CD1c-positive myeloid dendritic cell (primary cell): ENCODE data around the gene ABCC9.
"Not testable (repeated sequence)": the region's sequence is repeated elsewhere in the genome, so short reads cannot be mapped to it uniquely, and the experiment has no call there.

Source experiments
- DNase-seq: peaks from one replicate; pipeline ENCODE4 v3.0.0-alpha.2; 2016; ENCODE audit errors: extremely low spot score

Gene ABCC9

DNA sequence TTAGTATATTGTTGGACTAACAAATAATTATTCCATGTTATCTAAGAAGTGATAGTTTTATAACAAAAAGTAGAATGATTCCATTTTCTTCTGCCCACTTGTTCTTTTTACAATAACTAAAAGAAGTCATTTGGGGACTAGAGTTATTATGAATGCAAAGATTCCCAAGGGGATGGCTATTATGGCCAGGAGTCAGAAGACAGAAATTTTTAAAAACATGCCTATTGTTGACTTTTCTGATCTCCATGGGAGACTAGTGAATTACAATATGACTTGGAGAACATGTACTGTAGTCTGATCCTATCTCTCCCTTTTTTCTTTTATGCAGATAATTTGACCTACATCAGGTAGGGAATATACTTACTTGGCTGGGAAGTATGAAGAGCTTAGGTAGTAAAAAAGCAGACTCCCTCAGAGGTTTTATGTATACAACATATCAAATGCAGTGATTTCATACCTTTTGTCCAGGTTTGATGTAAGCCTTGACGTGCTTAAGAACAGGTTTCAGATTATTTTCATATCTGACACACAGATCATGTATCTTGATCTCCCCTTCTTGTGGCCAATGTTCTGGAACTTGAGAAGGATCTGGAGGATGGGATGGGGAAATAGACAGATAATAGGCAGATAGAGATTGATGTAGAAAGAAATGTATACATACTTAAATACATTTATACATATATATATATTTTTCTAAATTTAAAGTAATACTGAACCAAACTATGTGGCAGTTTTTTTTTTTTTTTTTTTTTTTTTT is 125.7 kb downstream of the ABCC9 start:
- DNase-seq, result no peak

DNA sequence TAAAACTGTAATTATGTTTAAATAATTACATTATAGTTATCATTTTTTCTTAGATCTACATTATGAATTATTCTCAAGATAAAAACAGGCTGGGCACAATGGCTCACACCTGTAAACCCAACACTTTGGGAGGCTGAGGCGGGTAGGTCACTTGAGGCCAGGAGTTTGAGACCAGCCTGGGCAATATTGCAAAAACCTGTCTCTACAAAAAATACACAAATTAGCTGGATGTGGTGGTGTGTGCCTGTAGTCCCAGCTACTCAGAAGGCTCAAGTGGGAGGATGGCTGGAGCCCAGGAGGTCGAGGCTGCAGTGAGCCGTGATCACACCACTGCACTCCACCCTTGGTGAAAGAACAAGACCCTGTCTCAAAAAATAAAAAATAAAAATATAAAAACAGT is 126.4 kb downstream of the ABCC9 start:
- no peak for DNase-seq

DNA sequence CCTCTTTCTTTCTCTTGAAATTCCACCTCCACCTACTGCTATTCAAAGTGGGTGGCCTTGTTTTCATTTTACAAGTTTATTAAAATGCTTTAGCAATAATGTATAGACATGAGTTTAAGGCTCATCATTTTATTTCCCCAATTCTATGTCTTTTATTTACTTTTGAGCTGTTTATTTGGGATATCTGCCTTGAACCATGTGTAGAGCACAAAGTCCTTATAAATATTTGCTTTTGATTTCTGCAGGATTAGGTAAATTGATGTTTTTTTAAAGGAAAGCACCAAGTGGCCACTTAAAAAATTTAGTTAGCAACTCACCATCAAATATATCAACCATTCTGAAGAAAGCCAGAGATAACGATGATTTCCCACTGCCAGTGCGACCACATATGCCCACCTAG is 126.9 kb downstream of the ABCC9 start:
- DNase-seq, result no peak

DNA sequence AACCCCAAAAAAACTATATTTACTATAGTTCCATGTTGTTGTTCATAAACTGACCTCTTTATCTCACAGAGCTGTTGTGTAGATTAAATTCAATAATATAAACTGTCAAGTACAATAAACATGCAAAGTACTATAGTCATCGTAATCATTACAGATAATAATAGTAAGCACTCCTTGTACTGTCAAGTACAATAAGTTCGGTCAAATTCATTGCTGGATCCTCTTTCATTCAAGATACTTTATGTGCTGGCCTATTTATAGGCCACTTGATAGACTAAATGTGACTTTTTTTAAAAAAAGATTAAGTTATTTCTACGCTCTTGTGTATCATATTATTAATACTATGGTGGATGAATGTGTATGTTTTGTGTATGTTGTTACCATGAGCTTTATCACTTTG is 127.5 kb downstream of the ABCC9 start:
- no peak for DNase-seq

DNA sequence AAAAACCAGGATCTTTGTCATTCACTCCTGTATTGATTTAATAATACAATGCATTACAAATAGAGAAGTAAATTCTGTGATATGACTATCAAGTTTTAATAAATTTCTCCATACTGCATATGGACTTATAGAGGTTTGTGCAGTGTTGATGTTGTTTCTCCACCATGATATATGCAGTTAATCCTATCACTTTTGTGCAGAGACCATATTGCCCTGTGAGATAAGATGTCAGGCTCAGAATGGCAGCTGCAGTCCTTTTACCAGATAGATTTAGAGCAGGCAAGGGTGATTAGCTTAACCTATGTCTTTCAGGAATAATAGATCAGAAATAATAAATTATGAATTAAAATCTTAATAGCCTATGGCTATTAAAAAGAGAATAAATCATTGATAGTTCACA is 128.1 kb downstream of the ABCC9 start:
- no peak for DNase-seq

DNA sequence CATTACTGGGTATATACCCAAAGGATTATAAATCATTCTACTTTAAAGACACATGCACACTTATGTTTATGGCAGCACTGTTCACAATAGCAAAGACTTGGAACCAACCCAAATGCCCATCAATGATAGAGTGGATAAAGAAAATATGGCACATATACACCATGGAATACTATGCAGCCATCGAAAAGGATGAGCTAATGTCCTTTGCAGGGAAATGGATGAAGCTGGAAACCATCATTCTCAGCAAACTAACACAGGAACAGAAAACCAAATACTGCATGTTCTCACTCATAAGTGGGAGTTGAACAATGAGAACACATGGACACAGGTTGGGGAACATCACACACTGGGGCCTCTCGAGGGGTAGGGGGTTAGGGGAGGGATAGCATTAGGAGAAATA is 128.9 kb downstream of the ABCC9 start:
- DNase-seq, result not testable (repeated sequence)

DNA sequence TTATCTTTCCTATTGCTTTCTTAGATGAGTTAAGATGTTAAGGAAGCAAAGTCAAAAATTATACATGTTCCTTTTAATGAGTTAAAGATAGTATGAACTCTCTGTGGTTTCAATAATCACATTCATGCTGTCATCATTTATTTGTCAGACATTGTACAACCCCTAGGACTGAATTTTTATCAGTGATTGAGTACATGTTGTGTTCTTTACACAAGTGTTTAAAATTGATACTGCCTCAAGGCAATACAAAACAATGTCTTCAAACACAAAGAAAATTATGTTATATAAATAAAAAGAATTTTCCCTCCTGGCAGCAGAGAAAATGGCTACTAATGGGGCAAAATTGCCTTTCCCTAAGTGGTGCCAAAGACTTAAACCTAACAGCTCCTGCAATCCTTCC is 132.1 kb downstream of the ABCC9 start:
- DNase-seq, result no peak

DNA sequence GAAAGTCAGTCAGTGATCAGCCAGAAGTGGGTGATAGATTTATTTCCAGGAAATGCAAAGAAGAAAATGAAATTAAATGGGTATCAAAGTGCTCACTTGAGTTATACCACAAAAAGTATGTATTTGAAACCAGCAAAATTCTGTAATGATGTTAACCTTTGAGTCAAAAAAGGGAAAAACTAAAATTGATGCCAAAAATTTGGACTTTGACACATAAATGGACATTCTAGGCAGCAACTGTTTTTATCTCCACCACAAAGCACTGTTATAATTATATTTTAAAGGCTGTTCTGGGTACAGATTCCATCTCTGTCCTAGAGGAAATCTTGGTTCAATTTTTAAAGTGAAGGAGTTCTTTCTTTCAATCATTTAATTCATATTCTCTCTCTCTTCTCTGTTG is 135.0 kb downstream of the ABCC9 start:
- no peak for DNase-seq

DNA sequence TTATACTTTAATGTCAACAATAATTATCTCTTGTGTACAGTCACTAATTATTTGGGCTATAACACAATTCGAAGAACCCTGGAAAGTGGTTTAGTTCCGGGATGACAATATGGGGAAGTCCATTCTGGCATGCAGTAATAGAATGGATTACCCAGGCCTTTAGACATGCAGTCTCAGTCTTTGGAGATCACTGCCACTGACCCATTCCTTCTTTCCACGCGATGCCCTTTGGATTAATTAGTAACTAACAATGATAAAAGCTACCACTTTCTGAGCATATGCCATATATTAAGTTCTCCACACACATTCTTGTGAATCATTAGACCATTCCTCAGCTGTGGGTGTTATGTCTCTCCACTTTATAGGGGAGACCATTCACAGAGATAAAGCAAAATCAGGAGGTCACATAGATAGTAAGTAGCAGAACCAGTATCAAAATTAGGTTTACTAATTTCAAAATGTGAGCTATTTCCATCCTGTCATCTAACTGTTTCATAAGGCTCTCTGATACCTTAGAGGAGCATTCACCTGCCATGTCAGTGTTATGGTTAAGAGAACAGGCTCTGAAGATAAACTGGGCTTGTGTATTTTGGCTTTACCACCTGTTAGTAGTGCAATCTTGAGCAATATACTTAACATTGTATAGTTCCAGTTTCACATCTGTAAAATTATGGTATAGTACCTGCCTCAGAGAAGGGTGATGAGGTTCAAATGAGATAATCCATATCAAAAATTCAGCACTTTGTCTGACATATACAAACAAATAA is 139.5 kb downstream of the ABCC9 start:
- no peak for DNase-seq

DNA sequence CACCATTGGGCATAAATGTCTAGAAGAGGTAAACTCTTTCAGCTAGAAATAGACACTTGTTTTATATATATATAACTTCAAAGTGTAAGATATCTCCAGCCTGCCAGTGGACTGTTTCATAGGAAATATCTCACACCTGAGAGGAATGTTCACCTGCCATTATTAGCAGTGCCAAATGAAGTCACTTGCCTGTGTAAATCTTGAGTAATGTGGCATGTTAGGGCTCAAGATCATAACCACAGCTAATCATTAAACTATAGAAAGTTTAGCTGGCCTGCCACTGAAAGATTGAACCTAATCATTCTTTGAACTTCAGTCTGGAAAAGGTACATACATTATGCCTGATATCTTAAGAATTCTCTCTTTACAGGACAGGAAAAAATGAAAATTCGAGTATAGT is 141.2 kb downstream of the ABCC9 start:
- no peak for DNase-seq

DNA sequence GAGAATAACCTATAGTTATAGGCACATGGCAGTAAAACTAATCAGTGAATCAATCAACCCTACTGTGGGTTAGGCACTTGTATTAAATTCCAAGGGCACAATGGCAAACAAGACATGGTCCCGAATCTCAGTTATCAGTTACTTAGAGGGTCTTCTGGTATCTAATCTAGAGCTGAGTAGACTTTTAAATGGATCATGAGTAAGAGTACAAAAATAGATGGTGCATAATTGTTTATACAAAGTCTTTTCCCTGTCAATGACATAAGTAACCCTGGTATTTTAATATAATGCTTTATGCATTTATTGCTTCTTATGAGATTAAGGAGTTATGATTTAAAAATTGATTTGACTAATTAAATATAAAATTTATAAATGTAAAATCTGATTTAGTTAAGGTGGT is 143.7 kb downstream of the ABCC9 start:
- DNase-seq, result no peak

DNA sequence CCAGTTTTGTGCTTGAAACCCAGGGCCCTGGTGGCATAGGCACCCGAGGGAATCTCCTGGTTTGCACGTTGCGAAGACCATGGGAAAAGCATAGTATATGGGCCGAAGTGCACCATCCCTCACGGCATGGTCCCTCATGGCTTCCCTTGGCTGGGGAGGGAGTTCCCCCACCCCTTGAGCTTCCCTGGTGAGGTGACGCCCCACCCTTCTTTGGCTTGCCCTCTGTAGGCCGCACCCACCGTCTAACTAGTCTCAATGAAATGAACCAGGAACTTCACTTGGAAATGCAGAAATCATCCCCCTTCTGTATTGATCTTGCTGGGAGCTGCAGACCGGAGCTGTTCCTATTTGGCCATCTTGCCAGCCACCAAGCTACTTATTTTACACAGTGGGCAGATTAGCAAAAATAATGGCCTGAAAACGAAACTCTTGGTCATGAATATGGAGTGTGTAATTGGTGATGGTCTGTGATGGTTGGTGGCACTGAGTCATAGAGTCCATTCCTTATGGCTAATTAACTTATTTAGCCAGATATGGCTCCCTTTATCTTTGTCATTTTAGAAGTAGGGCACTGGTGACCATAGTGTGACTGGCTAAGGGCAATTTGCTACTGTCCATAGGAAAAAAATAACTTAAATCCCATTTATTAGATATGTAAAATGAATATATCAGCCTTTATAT is 145.4 kb downstream of the ABCC9 start:
- no peak for DNase-seq

DNA sequence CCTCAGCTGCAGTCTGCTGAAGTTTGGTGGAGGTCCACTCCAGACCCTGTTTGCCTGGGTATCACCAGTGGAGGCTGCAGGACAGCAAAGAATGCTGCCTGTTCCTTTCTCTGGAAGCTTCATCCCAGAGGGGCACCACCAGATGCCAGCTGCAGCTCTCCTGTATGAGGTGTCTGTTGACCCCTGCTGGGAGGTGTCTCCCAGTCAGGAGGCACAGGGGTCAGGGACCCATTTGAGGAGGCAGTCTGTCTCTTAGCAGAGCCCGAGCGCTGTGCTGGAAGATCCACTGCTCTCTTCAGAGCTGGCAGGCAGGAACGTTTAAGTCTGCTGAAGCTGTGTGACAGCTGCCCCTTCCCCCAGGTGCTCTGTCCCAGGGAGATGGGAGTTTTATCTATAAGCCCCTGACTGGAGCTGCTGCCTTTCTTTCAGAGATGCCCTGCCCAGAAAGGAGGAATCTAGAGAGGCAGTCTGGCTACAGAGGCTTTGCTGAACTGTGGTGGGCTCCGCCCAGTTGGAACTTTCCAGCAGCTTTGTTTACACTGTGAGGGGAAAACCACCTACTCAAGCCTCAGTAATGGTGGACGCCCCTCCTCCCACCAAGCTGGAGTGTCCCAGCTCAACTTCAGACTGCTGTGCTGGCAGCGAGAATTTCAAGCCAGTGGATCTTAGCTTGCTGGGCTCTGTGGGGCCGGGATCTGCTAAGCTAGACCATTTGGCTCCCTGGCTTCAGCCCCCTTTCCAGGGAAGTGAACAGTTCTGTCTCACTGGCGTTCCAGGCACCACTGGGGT is 146.2 kb downstream of the ABCC9 start:
- DNase-seq, result not testable (repeated sequence)

DNA sequence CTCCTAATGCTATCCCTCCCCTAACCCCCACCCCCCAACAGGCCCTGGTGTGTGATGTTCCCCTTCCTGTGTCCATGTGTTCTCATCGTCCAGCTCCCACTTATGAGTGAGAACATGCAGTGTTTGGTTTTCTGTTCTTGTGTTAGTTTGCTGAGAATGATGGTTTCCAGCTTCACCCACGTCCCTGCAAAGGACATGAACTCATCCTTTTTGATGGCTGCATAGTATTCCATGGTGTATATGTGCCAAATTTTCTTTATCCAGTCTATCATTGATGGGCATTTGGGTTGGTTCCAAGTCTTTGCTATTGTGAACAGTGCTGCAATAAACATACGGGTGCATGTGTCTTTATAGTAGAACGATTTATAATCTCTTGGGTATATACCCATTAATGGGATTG is 151.5 kb downstream of the ABCC9 start:
- DNase-seq, result not testable (repeated sequence)

DNA sequence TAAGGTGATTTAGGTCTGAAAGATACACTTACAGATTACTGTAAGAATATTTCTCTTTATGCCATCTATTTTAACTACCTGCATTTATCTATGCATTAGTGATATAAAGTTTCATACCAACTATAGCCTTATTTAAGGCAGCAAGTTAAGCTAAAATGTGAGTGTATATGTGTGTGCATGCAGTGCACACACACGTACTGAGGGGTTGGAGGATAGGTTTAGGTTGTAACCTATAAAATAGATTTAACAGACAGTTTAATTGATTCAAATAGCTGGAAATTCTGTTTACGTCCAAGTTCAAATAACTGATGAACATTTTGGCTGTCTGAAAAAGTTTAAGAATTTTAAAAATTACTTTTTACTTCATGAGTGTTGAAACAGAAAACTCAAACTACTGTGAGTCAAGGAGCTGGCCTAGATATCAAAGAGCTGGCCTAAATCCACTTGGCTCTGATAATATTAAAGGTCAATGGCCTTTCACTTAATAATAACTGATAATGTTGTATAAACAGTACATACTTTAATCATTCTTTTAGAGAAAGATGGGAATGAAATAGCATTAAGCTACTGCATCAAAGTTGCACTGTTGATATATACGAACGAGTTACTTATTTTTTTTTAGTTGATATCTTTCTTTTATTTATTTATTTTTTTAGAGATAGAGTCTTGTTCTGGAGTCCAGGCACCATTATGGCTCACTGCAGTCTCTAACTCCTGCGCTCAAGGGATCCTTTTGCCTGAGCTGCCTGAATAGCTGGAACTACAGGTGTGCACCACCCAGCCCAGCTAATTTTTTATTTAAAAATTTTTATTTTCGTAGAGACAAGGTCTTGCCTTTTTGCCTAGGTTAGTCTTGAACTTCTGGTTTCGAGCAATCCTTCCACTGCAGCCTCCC is 152.9 kb downstream of the ABCC9 start:
- DNase-seq, result no peak

DNA sequence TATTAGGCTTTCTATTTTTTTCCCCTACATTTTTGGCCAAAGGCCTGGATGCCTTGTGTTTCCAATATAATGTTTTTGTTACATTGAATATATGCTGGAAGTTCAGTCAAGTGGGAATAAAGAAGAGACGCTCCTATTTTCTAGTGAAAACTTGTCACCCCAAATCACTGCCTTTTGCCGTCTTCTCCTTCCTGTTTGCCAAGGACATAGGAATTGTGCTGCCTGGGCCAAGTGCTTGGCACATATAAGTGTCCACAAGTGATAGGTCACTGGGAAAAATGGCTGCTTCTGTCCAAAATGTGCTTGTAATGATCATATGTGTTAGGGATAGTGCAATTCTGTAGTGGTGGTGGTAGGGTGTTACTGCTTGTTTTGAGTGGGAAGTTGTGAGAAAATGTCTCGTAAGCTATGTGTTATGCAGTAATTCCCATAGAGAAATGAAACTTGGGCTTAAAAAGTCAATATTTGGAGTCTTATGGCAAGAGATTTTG is 155.1 kb downstream of the ABCC9 start:
- DNase-seq, result no peak

DNA sequence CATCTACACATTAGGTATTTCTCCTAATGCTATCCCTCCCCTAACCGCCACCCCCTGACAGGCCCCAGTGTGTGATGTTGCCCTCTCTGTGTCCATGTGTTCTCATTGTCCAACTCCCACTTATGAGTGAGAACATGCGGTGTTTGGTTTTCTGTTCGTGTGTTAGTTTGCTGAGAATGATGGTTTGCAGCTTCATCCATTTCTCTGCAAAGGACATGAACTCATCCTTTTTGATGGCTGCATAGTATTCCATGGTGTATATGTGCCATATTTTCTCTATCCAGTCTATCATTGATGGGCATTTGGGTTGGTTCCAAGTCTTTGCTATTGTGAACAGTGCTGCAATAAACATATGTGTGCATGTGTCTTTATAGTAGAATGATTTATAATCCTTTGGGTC is 158.5 kb downstream of the ABCC9 start:
- DNase-seq, result not testable (repeated sequence)

DNA sequence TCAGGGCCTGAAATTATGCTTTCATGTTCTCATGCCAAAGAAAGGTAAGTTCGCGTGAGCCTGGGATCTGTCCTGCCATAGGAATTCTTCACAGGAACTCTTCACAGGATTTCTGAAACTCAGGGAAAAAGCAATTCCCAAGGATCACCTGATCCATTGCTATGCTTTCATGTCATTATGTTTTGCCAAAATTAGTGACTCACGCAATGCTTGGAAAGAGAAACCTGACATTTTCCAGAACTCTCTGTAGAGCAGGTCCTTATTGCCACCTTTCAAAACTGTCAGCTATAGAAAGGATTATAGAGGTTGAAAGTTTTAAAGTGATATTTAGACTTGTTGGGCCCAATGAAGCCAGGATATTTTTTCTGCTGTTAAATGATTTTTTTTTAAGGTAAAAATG is 160.4 kb downstream of the ABCC9 start:
- DNase-seq, result no peak

DNA sequence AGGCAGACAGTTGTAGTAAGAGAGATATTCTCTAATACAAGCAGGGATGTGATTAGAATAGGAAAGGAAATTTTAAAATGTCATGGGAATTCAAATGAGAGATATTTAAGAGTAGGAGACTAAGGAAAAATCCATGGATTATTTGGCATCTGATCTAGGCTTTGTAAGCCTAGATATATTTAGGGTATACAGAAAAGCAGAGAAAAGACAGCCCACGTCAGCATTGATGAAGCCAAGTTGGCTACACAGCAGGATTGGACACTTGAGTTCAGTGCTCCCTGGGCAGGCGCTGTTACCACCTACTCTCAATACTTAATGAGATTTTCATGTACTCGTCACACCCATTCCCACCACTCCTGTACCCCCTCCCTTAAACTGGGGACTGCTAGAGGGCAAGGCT is 165.1 kb downstream of the ABCC9 start:
- no peak for DNase-seq

DNA sequence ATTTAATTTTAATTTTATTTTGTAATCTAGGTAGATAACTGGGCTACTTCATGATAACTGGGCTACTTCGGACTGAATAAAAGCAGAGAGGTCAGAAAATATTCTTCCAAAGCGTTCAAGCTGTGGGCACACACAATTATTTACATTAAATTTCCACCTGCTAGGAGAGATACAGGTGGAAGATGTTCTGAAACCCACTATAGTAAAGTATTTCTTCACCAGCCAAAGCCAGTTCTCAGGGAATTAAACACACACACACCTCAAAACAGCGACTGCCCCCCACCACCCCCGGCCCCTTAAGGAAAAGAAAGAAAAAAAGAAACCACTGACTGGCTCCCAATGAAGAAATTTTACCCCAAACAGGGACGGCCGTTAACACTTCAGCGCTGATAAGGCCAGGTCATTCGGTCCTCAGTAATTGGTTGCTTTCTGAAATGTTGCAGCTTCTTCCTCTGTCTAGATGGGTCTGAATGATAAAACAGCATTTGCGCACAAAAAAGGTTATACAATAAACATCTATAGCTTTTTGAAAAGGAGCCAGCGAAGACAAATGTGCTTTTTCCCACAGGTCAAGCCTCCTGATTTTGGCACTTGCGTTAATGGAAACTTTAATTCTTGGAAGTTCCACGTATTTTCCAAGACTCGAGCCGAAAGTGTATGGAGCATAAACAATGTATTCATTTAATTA is 165.9 kb downstream of the ABCC9 start:
- no peak for DNase-seq
